HG02623 (cell line): ENCODE data around the gene CELA2A.
"Not testable (repeated sequence)": the region's sequence is repeated elsewhere in the genome, so short reads cannot be mapped to it uniquely, and the experiment has no call there.

Source experiments
- ATAC-seq: cut with Tn5 transposase; IDR thresholded peaks from one replicate; pipeline ENCODE4 v1.9.1; 2021; ENCODE audit warnings: moderate library complexity; ENCODE audit not compliant: unreplicated experiment

CELA2A gene

GRCh38 chr1:15492596-15492995, 36.1 kb downstream of the CELA2A start:
- ATAC-seq, result no peak

- no peak for ATAC-seq
Observed at GRCh38 chr1:15493869-15494390, 37.4 kb downstream of the CELA2A start.

GRCh38 chr1:15500184-15501178, 43.9 kb downstream of the CELA2A start:
- no peak for ATAC-seq

- no peak for ATAC-seq
Observed at GRCh38 chr1:15501208-15502032, 44.9 kb downstream of the CELA2A start.

DNA sequence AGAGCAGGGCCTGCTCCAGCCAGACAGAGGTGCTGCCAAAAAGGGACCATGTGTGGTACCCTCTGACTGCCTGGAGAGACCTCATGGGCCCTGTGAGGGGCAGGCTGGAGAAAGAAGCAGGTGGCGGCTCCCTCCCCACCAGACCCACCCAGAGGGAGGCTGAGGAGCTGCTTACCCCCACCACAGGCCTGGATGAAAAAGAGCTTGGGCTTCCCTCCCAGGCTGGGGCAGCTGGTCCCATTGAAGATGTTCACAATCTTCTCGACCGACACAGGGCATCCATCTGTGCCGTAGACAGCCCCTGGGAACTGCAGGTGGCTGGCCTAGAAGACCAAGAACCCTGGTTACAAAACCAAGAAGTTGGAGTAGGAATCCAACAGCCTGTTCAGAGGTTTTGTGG, 47.9 kb downstream of the CELA2A start:
- no peak for ATAC-seq

- no peak for ATAC-seq
Observed at GRCh38 chr1:15506831-15507230, 50.3 kb downstream of the CELA2A start.

GRCh38 chr1:15507278-15507677, 50.7 kb downstream of the CELA2A start:
- no peak for ATAC-seq

DNA sequence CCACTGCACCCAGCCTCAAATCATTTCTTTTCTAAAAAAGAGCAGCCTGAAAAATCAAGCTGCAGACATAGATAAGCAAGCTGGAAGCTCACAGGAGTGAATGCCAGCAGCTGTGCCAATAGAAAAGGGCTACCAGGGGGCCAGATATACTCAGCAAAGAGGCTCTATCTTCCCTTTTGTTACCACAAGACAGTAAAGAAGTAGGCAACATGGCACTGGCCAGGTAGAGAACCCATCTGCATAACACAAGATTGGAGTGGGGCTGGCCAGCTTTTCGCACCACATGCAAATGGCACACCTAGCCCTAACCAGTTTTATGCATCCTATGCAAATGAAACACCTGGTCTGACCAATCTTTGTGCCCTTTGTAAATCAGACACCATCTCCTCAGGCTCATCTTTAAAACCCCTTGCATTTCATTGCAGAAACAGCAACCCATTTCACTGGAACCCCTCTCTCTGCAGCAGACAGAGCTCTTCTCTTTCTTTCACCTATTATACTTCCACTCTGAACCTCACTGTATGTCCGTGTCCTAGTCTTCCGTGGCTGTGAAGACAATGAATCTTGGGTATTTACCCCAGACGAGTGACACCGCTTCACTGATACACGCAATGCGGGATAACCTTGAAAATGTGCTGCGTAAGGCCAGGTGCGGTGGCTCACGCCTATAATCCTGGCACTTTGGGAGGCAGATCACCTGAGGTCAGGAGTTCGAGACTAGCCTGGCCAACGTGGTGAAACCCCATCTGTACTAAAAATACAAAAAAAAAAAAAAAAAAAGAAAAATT, 52.4 kb downstream of the CELA2A start:
- no peak for ATAC-seq

- ATAC-seq, result no peak
Observed at GRCh38 chr1:15509586-15509985, 53.1 kb downstream of the CELA2A start.

GRCh38 chr1:15510611-15511405, 54.3 kb downstream of the CELA2A start:
- no peak for ATAC-seq

GRCh38 chr1:15513192-15513591, 56.7 kb downstream of the CELA2A start:
- ATAC-seq, result no peak

DNA sequence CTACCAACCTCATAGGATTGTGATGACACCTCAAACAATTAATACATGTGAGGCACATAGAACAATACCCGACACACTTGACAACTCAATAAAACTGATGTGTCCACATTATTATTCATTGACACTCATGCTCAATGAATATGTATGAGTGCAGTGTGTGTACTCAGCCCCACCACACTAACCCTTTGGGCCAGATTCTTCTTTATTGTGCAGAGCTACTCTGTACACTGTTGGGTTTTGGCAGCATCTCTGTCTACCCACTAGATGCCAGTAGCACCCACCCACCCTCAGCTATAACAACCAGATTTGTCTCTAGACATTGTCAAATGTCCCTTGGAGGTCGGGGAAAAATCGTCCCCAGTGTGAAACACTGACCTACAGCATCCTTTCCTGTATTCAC, 57.4 kb downstream of the CELA2A start:
- ATAC-seq, result no peak

- not testable (repeated sequence) for ATAC-seq
Observed at GRCh38 chr1:15514557-15514956, 58.0 kb downstream of the CELA2A start.

GRCh38 chr1:15515022-15515663, 58.6 kb downstream of the CELA2A start:
- no peak for ATAC-seq

DNA sequence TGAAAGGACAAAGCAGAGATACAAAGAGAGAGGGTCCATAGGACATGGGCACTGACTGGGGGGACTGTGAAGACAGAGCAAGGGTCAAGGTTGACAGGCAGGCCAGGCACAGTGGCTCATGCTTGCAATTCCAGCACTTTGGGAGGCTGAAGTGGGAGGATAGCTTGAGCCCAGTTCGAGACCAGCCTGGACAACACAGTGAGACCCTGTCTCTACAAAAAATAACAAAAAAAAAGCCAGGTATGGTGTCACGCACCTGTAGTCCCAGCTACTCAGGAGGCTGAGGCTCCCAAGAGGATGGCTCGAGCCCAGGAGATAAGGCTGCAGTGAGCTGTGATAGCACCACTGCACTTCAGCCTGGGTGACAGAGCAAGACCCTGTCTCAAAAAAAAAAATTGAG, 63.1 kb downstream of the CELA2A start:
- no peak for ATAC-seq

GRCh38 chr1:15521206-15521906, 64.8 kb downstream of the CELA2A start:
- not testable (repeated sequence) for ATAC-seq
